ENCODE results near the gene PIK3C2G. TPM values are rescaled to one million over a fixed set of nuclear protein-coding genes. Genes with fewer than 3 reads are reported as not detected.

The PIK3C2G gene
- total and polyA plus RNA-seq, 10 of the 15 experiments (the other 5 are each of a cell fraction or from before 2014, with no cell fraction given) = not detected

GRCh38 chr12:18583655-18584054 is 322.3 kb downstream of the PIK3C2G start:
- Histone ChIP-seq H3K27me3 (replicated peaks in 1 of 2; ENCODE audit: control insufficient read depth in 2 of 2, insufficient read depth in 2 of 2, low read length in 1 of 2) (no peaks in the 10 kb centered on the region), H3K4me3 (no peak overlapping the region), H4K20me1 (ENCODE audit: control insufficient read depth, insufficient read depth) (no peaks in the 10 kb centered on the region), H3K36me3 (ENCODE audit: control insufficient read depth in 2 of 2, insufficient read depth in 2 of 2, low read length in 1 of 2) (no peaks in the 10 kb centered on the region), H2AFZ (ENCODE audit: control insufficient read depth, low read depth, low read length) (no peak overlapping the region), H3K79me2 (ENCODE audit: control insufficient read depth, insufficient read depth, low read length) (no peaks in the 10 kb centered on the region), H3K27ac (ENCODE audit: control insufficient read depth, insufficient read depth) (no peak overlapping the region), H3K4me2 (ENCODE audit: control insufficient read depth, insufficient read depth) (no peak overlapping the region), H3K4me1 (ENCODE audit: control insufficient read depth, insufficient read depth, low read length) (no peaks in the 10 kb centered on the region), H3K9me3 (replicated peaks; ENCODE audit: control insufficient read depth, insufficient read depth, low read length) (no peaks in the 10 kb centered on the region), H3K9ac (ENCODE audit: control insufficient read depth, insufficient read depth, low read length) (no peak overlapping the region)
- no TSS peak for BruUV-seq (replicated peaks)
- ChIA-PET SMC1A (ENCODE audit: uncharacterized antibody, unreplicated experiment) (interaction anchor here (1.2 kb wide), 1 partner anchor 183 kb away, joined by 4 read pairs; no protein-coding TSS in a partner anchor), CTCF (no interaction called here), RAD21 (ENCODE audit: unreplicated experiment) (no interaction called here), POLR2A (no interaction called here)
- TF ChIP-seq HDAC2 (IDR thresholded peaks at IDR 0.05) (no peak), MLLT1 (IDR thresholded peaks at IDR 0.05) (no peak), CBFB (IDR thresholded peaks at IDR 0.05; ENCODE audit: low read depth) (no peak), ATF7 (IDR thresholded peaks at IDR 0.05; ENCODE audit: low read depth) (no peak)
- no peak for FAIRE-seq
- no peak for DNase-seq (ENCODE audit: low read depth, low spot score)
- no peak for ATAC-seq
- intact Hi-C loops (cut with micrococcal nuclease; ENCODE audit: unreplicated experiment) (no loop called here), in situ Hi-C loops (cut with MboI) (no loop called here)

GRCh38 chr12:18586581-18586980 is 325.3 kb downstream of the PIK3C2G start:
- Histone ChIP-seq H3K27ac (ENCODE audit: control insufficient read depth, insufficient read depth) (no peak overlapping the region), H3K4me3 (no peak overlapping the region), H4K20me1 (ENCODE audit: control insufficient read depth, insufficient read depth) (no peaks in the 10 kb centered on the region), H3K27me3 (replicated peaks in 1 of 2; ENCODE audit: control insufficient read depth in 2 of 2, insufficient read depth in 2 of 2, low read length in 1 of 2) (no peaks in the 10 kb centered on the region), H2AFZ (ENCODE audit: control insufficient read depth, low read depth, low read length) (no peak overlapping the region), H3K36me3 (ENCODE audit: control insufficient read depth in 2 of 2, insufficient read depth in 2 of 2, low read length in 1 of 2) (no peaks in the 10 kb centered on the region), H3K9ac (ENCODE audit: control insufficient read depth, insufficient read depth, low read length) (no peak overlapping the region), H3K79me2 (ENCODE audit: control insufficient read depth, insufficient read depth, low read length) (no peaks in the 10 kb centered on the region), H3K4me1 (ENCODE audit: control insufficient read depth, insufficient read depth, low read length) (no peaks in the 10 kb centered on the region), H3K9me3 (replicated peaks; ENCODE audit: control insufficient read depth, insufficient read depth, low read length) (no peaks in the 10 kb centered on the region), H3K4me2 (ENCODE audit: control insufficient read depth, insufficient read depth) (no peak overlapping the region)
- in situ Hi-C loops (cut with MboI) = no loop called here
- ATAC-seq (no peak), FAIRE-seq (no peak), DNase-seq (ENCODE audit: low read depth, low spot score) (no peak)
- intact Hi-C loops (cut with micrococcal nuclease; ENCODE audit: unreplicated experiment) = no loop called here
- no TSS peak for BruUV-seq (replicated peaks)
- RAD21 ChIA-PET (ENCODE audit: unreplicated experiment) = no interaction called here
- TF ChIP-seq SREBF1 (IDR thresholded peaks at IDR 0.05; ENCODE audit: low read length) = no peak
- no peak for TF ChIP-seq SREBF2 (IDR thresholded peaks at IDR 0.05; ENCODE audit: low read length)
- no peak for TF ChIP-seq ZNF217 (IDR thresholded peaks at IDR 0.05)
- no peak for TF ChIP-seq CBX5 (IDR thresholded peaks at IDR 0.05; ENCODE audit: low read depth)
- no peak for TF ChIP-seq CEBPZ (IDR thresholded peaks at IDR 0.05; ENCODE audit: low read depth, low read length)
- no peak for TF ChIP-seq ZNF24 (IDR thresholded peaks at IDR 0.05)
- TF ChIP-seq SMAD5 (IDR thresholded peaks at IDR 0.05; ENCODE audit: low read depth) = no peak
- TF ChIP-seq CBX3 (IDR thresholded peaks at IDR 0.05; ENCODE audit: borderline replicate concordance, low read depth) = no peak
- no peak for TF ChIP-seq GATAD2B (conservative IDR thresholded peaks at IDR 0.05; ENCODE audit: low read depth)
- no peak for TF ChIP-seq ESRRA (IDR thresholded peaks at IDR 0.05; ENCODE audit: low read length)
- CTCF ChIA-PET = no interaction called here
- SMC1A ChIA-PET (ENCODE audit: uncharacterized antibody, unreplicated experiment) = no interaction called here
- POLR2A ChIA-PET = no interaction called here

Data from GM12878 (cell line).